GM19324 (cell line): ENCODE results near the gene KEL.

Experiments used
- ATAC-seq: cut with Tn5 transposase; IDR thresholded peaks from one replicate; pipeline ENCODE4 v1.9.1; 2021; ENCODE audit warnings: mild to moderate bottlenecking, moderate library complexity; ENCODE audit not compliant: unreplicated experiment, low FRiP score

The KEL gene

GRCh38 chr7:142963993-142964392 lies 1.8 kb upstream of the KEL start:
- ATAC-seq, result no peak

DNA sequence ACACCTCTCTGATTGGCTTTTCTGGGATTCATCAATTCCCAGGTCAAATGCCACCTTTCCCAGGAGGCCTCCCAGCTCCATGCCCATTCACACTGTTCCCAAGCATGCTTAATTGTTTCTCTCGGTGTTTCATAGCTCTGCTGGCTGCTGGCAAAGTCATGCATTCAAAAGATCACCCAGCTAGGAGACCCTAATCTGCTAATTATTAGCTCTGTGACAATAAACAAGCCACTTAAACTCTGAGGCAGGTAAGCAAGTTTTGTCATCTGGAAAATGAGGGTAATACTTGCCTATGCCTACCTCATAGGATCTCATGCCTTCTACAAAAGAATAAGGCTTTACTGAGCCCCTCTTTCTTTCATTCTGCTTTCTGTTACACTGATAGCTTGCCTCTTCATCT lies 828 bp upstream of the KEL start:
- no peak for ATAC-seq

- ATAC-seq, result no peak
These were observed 579 bp downstream of the KEL start for GRCh38 chr7:142961595-142961972.

- ATAC-seq, result no peak
These were observed 1.1 kb downstream of the KEL start for GRCh38 chr7:142960955-142961512.

GRCh38 chr7:142959202-142959601 lies 3.0 kb downstream of the KEL start:
- ATAC-seq, result no peak

DNA sequence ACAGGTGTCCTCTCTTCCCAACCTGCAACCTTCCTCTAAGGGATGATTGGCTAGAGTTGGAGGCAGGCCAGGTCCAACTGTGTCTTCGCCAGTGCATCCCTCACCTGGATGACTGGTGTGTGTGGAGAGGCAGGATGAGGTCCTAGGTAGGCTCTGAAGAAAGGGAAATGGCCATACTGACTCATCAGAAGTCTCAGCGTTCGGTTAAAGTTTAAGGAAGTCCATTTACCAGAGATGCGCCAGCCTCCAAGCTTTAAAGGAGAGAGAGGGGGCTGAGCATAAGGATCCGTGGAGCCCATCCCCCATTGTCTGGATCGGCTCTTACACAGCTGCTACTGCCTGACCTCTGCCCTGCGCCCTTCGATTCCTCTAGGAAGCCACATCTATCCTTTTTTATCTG lies 4.4 kb downstream of the KEL start:
- ATAC-seq, result no peak

DNA sequence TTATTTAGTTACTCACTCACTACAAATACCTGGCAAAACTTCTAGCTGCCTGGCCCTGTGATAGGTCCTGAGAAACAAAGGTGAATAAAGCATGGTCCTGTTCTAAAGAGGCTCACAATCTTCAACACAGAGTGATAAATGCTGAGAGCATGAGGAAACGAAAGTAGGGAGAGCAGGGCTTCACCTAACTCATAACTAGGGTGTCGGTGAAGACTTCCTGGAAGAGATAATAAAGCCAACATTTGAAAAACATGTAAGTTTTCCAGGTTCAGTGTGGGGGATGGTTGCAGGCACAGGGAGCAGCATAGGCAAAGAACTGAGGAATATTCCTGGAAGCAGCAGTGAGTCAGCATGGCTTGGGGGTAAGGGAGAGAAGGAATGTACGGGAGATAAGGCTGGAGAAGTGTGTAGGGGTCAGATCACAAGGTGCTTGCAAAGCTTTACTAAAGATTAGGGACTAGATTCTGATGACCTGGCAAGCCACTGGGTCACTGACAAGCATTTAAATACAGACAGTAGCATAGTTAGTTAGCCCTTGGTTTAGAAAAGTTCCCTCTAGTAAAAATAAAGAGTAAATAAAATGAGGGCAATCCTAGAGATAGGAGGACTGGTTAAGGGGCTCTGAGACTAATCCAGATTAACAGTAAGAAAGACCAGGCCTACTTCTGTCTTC lies 5.1 kb downstream of the KEL start:
- no peak for ATAC-seq

- ATAC-seq, result no peak
These were observed 7.4 kb downstream of the KEL start for GRCh38 chr7:142954680-142955268.

DNA sequence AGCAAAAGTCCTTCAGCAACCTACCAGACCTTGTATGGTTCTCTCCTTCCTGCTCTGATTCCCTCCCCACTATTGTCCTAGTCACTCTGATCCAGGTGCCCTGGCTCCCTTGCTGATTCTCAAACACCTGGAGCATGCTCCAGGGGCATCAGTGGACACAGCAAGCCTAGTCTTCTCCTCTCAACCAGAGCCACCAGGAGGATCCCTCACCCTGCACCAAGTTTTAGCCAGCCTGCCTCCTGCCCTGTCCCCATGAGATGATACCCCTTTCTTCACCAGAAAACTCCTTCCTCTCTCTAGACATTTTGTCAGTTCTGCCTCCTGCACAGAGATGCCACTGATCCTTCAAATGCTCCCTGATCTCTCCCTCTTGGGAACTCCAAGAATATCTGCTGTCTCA lies 11.9 kb downstream of the KEL start:
- no peak for ATAC-seq

DNA sequence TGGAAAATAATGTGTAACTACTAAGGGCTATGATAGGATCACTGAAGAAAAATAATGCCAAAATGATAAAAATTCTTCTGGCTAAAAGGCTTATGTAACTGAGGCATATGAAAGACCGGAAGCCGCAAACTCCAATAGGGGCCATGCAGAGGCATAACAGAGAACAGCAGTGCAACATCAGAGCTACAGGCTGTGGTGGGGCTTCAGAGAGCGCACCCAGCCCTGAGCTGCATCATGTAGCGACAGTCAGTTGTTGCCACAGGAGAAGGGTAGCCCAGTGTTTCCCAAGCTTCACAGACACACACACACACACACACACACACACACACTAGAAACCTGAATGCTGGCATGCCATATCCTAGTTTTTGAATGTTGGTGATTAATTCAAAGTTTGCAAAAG lies 13.6 kb downstream of the KEL start:
- no peak for ATAC-seq

GRCh38 chr7:142945001-142945400 lies 17.2 kb downstream of the KEL start:
- no peak for ATAC-seq

DNA sequence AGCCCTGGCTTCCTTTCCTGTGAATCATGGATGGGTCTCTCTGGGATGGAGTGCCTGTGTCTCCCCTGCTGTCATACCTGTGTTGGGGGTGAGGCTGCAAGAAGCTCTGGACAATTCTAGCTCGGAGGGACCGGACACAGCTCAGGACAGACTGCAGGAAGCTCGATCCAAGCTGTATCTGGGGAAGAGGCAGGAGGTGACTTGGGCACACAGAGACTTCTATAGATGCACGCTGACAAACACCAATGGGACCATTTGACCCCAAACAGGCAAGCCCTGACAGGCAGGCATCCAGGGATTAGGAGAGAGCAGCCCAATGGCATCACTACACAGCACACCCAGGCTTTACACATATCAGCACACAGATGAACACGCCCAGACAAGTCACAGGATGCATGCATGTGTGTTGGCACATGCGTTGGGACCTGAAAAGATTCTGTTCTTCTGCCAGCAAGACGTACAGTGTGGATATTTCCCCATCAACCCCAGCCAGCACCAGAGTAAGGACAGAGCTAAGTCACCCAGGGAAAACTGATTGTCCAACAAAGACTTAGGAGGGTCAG lies 18.4 kb downstream of the KEL start:
- no peak for ATAC-seq

GRCh38 chr7:142942746-142943145 lies 19.4 kb downstream of the KEL start:
- ATAC-seq, result no peak

GRCh38 chr7:142941541-142941940 lies 20.6 kb downstream of the KEL start:
- ATAC-seq, result no peak

GRCh38 chr7:142940966-142941535 lies 21.1 kb downstream of the KEL start:
- ATAC-seq, result no peak

DNA sequence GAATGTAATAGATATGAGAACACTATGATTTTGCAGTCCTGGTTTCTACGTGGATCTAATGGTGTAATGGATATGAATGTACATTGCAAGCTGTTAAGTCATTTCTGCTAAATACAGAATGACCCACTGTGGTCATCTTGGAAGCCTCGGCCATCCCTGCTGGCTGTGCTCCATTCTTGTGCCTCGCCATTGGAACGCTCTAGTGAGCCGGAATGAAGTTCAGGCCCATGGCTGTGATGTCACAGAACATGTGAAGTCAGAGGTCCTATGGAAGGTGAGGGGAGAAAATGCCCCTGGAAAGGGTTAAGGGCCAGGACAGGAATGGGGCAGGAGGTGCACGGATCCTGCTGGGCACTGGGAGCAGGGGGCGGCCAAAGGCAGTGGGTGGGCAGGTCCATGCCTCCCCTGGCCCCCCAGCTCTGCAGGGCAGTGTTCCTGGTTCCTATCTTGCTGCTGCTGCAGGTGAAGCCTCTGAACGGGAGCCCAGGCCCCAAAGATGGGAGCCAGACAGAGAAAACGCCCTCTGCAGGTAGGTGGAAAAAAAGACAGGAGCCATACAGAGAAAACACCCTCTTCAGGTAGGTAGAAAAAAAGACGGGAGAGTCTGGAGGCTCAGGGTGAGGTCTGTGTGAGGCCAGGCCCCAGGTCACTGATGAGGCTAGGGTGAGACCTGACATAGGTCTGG lies 22.8 kb downstream of the KEL start, which contains the start of gene LLCFC1:
TSS of gene LLCFC1 (plus strand) at position 259 of the 685 bp plus-strand sequence. CDS start at position 397, 138 bp downstream.
- no peak for ATAC-seq

DNA sequence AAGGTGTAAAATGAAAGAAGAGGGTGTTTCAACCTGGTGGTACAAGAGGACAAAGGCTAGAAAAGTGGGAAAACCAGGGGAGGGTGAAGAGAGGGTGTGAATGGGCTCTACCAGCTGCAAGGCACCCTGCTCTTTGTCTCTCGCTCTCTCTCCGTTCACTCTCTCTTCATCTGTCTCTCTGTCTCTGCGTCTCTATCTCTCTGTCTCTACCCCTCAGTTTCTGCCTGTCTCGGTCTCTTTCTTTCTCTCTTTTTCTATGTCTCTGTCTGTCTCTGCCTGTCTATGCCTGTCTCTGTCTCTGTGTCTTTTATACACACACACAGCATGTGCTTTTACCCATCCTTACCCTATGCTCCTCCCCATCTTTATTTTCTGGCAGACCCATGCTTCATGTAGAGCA lies 23.6 kb downstream of the KEL start:
- ATAC-seq, result no peak

DNA sequence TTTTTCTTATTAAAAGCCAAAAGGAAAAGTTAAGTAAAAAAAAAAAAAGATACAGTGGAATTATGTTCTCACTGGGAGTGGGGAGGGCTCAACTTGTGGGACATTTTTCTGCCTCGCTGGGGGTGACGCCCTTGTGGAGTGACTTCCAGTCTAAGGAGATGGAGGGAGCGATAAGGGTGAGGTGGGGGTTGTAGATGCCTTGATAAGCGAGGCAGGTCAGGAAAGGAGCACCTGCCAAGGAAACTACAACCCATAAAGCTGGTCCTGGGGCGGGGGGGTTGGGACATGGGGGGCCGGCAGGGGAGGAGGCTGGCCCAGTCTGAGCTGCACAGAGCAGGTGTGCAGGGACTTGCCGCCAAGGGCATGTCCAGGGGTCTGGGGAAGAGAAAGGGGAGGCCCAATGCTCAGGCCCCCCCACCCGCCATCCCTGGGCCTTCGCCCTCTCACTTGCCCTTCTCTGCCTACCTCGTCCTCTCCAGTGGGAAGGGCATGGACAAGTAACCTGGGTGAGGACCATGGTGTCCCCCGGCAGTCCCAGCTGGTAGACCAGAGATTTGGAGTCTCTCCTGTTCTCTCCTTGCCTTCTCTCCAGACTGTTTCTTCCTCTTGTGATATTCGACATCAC lies 26.1 kb downstream of the KEL start:
- ATAC-seq, result no peak

DNA sequence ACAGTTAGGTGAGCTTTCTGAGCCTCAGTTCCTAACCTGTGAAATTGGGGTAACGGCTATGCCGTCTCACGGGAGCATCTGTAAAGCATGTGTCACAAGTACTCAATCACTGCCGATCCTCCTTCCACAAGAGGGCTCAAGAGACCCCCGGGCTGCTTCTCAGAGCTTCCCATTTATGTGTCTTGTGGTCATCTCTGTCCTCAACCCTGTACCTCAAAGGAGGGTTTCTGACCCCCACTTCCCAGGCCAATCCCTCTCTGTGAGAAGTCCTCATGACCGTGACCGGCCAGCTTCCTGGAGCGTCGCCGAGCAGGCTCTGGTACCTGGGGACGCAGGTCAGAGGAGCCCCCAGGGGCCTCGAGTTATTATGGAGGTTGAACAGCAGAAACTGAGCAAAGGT lies 28.1 kb downstream of the KEL start:
- ATAC-seq, result no peak

DNA sequence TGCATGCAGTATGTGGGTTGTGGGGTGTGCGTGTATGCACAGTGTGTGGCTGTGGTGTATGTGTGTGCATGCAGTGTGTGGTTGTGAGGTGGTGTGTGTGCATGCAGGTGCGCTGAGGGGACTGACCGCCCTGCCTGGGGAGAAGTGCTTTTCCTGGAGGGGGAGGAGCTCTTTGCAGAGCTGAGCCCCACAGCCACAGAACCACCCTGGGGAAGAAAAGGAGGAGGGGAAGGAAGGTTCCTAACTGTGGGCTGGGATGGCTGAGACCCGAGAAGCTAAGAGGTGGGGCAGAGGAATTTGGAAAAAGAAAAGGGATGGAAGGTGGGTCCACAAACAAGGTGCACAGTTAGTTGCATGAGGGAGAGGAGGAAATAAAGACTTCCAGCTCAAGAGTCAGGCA lies 28.5 kb downstream of the KEL start, which contains the start of gene TRPV5:
TSS of gene TRPV5 (minus strand) at position 123 of the 400 bp plus-strand sequence. CDS start 287 bp downstream, outside the sequence.
- no peak for ATAC-seq
